LNCaP clone FGC (cell line): ENCODE data around the gene TAGLN.

Experiments used
- DNase-seq: peaks from one replicate; pipeline ENCODE4 v3.0.0-alpha.2; 2011; ENCODE audit warnings: low read depth
- H3K4me3 ChIP-seq: 2 replicates; pipeline ENCODE4 v1.5.1; 2011; ENCODE audit warnings: mild to moderate bottlenecking, low read depth, low read length, control low read depth
- CTCF ChIP-seq: IDR thresholded peaks from 2 replicates; pipeline ENCODE4 v1.5.1; 2012; ENCODE audit warnings: mild to moderate bottlenecking; ENCODE audit not compliant: control insufficient read depth, insufficient read depth; ENCODE audit errors: extremely low read depth

Gene TAGLN

GRCh38 chr11:117169736-117170135 is 29.4 kb upstream of the TAGLN start:
- DNase-seq = no peak
- TF ChIP-seq CTCF = no peak

GRCh38 chr11:117170210-117170609 is 29.0 kb upstream of the TAGLN start:
- TF ChIP-seq CTCF = no peak
- DNase-seq = no peak
- no peak overlapping the region for H3K4me3 ChIP-seq

More at GRCh38 chr11:117169736-117170135, 29.4 kb upstream of the TAGLN start:
- H3K4me3 ChIP-seq = no peak overlapping the region

GRCh38 chr11:117171007-117171403 is 28.2 kb upstream of the TAGLN start:
- no peak for TF ChIP-seq CTCF
- no peak overlapping the region for H3K4me3 ChIP-seq
- no peak for DNase-seq

- no peak overlapping the region for H3K4me3 ChIP-seq
- DNase-seq = no peak
- no peak for TF ChIP-seq CTCF
Measured at GRCh38 chr11:117171404-117172061, 27.6 kb upstream of the TAGLN start.

GRCh38 chr11:117172724-117173421 is 26.3 kb upstream of the TAGLN start:
- no peak for TF ChIP-seq CTCF
- no peak overlapping the region for H3K4me3 ChIP-seq
- no peak for DNase-seq

- no peak for TF ChIP-seq CTCF
- no peak for DNase-seq
- no peak overlapping the region for H3K4me3 ChIP-seq
Measured at GRCh38 chr11:117175104-117175503, 24.1 kb upstream of the TAGLN start.
